NOMO-1 treated with DMSO at 0.1 percent for 48 hours (cell line): ENCODE measurements around the gene APOA4.

Experiments
- DNase-seq: peaks from one replicate; lab custom pipeline; 2025; ENCODE audit not compliant: unreplicated experiment; lab: John Stamatoyannopoulos, UW

APOA4 gene

DNA sequence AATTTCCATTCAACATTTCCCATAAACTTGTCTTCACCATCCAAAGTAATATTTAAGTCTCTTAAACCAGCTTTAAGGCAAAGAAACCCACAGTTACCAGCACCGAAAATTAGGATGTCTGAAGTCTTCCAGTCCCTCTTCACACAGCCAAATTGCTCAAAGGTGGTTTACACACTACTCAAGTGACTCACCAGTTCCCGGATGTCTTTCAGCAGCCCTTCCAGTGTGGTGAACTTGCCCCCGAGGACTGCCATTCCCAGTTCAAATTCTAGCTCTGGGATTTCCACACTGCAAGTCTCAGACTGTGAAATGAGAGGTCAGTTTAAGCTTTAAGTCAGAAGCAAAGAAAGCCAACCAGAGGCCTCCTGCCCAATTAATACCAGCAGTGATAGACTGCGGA lies 40.4 kb downstream of the APOA4 start:
- DNase-seq = no peak

DNA sequence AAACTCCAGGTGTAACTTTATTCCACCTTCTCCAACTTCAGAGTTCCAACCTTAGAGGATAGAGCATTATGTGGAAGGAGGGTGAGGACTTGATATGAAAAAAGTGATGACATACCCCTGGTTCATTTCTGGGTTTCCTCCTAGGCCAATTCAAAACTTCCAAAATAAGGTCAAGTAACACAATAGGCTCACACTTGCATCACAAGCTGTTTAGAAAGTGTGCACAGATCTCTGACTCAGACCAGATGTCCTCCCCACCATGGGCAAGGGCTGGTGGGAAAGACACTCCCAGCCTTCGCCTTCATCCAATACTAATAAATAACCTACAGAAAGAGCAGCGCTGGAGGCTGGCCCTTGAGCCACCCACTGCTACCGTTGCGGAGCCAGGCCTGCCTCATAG lies 44.5 kb downstream of the APOA4 start:
- no peak for DNase-seq

DNA sequence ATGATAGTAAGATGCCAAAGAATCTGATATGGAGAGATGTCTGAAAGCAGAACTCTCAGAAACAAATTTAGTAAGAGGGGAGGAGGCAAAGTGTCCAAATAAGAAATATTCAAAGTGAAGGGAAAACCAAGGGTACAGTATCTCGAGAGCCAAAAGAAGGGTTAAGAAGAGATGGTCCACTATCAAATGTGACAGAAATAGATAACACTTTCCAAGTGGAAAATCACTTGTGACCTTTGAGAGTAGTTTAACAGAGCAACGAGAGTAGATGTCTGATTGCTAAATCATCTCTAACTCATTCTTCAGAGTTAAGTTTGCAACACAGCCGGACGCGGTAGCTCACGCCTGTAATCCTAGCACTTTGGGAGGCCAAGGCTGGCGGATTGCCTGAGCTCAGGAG lies 46.0 kb downstream of the APOA4 start:
- no peak for DNase-seq

DNA sequence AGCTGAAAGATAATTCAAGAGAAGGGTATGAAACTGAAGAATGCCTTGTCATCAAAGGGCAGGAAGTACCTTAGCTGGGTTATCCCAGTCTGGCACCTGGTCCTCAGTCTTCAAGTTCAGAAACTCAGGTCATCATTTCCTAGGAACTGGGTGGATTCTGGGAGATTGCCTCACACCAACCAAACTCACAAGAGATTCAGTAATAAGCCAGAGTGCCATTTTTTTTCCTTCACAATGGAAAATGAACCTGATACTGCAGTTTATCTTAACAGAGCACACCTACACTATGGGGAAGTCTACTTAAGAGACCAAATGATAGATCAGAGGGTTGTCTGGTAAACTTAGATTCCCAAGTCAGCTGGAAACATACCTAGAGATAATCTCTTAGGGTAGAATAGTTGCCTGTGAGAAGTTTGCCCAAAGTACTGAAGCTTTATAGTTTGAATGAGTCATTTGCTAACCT lies 46.6 kb downstream of the APOA4 start:
- no peak for DNase-seq

DNA sequence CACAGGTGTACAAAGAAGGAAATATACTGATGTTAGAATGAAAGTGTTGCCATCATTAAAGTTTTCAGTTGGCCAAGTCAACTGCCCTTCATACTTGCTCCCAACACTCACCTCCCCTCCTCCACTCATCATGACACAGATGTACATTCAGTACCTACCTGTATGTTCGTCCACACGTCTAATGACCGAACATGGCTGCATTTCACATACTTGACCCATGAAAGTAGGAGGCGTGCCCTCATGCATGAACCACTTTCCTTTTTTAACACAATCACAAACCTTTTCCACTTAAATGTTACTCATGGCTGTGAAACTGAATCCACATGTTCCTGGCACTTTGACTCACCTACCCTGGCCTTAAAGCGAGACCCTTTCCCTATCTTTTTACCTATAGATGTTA lies 47.1 kb downstream of the APOA4 start:
- no peak for DNase-seq

DNA sequence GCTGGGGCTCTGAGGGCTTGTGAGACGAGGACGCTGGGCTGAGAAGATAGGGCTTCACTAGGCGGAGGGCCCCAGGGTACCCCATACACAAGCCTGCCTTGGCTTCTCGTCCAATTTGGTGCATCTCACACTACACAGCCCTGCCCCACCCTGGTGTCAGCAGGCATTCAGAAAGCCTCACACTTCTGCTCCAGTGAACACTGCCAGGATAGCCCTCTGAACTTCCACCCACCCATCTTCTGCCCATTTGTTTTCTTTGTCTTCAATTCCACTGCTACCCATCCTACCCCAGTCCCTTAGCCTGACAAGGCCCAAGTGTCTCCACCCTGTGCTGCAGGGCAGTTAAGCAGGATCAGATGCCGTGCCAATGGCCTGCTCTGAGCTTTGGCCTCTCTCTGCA lies 48.4 kb downstream of the APOA4 start:
- no peak for DNase-seq

DNA sequence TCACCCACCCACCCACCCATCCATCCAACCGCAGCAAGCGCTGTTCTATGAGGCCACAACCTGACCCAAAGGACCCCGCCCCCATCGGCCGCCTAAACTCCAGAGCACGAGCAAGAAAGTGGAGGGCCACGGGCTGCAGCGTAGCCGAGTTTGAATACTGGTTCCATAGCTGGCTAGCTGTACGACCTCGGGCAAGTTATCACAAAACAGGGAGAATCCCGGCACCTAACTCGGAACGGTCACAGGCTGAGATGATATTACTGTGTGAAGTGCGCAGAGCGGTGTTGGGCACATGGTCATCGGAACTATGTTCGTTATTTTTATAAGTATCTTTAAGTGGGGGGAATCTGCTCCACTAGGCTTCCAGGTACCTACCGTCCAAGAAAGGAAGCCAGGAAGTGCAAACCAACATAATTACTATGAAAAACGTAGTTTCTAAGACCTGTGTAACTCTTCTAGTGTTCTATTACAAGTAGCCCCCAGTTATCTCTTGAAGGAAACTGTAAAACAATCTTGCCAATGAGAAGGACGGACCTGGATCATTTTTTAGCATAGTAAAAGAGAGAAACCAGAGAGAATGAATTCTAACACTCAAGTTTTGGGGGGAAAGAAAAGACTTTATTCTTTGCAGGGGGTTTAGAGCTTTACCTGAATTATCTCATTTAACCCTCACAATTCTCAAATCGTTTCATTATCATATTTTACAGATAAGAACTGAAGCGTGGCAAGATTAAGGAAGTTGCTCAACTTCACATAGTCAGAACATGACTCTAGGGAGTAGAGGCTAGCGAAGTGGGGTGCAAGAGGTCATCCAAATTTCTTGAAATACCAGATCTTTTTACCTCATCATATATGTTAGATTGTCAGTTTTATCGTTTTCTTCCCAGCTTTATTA lies 49.7 kb downstream of the APOA4 start:
- DNase-seq = peak; percentile 63

DNA sequence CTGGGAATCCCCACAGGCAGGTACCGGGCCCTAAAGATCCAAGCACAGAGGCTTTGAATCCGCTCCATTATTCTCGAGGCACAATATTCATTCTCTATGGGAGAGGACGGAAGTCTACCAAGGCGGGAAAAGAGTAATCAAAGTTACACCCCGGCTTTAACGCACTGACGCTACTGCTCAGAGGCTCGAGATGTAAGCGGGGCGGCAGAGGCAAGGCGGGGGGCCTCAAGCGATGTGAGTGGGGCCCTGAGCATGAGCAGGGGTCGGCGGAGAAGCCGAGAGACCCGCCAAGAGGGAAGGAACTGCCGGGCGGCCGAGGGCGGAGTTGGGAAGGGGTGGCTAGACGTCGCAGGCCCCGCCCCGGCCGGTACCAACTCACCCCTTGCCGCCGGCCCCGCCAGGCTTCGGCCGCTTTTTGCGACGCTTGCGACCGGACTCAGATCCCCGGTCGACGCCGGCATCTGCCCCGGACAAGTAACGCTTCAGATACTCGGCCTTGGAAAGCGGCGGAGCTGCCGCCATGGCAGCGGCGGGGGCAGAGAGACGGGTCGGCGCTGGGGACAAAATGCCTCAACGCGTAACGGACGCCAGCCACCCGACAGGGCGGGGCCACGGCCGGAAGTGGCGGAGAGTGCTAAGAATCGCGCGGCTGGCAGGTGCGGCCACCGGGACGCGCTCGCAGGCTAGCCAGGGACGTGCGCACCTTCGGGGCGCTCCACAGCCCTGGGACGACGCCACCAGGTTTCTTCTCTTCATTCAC lies 50.5 kb downstream of the APOA4 start, which contains the start of gene BUD13:
Gene BUD13, minus strand, starts transcription at position 545 of the 760 bp plus-strand sequence. Its CDS starts 23 bp downstream, at position 522.
- peak; percentile 80 for DNase-seq

DNA sequence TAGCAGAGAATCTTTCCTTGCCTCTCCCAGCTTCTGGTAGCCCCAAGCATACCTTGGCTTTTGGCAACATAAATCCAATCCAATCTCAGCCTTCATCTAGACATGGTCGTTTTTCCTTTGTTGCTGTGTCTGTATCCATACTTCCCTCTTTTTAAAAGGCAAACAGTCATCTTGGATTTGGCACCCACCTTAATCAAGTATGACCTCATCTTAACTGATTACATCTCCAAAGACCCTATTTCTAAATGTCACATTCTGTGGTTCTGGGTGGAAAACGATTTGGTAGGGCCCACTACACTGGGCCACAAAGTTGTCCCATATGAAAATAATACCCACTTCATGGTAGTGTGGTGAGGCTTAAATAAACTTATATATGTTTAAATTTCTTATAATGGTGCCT lies 51.2 kb downstream of the APOA4 start:
- no peak for DNase-seq
